GM23248 (cell line): Measurements from ENCODE around the gene PKHD1. TPM values are rescaled to one million over a fixed set of nuclear protein-coding genes. Genes with fewer than 3 reads are reported as not detected.

Experiments
- DNase-seq: peaks from one replicate; pipeline ENCODE4 v3.0.0-alpha.2; 2015
- H2AFZ ChIP-seq: fragments of 200-600 bp; sonication (generic); 2 replicates; pipeline ENCODE4 v1.6.1; 2016; ENCODE audit warnings: antibody characterized with exemption
- H3F3A ChIP-seq: fragments of 200-600 bp; sonication (generic); 2 replicates; pipeline ENCODE4 v1.6.1; 2016; ENCODE audit warnings: mild to moderate bottlenecking, antibody characterized with exemption, mixed run types; ENCODE audit not compliant: insufficient read depth
- H3K27ac ChIP-seq: fragments of 200-600 bp; sonication (generic); 2 replicates; pipeline ENCODE4 v1.5.1; 2016; ENCODE audit warnings: mild to moderate bottlenecking
- H3K27me3 ChIP-seq: fragments of 200-600 bp; sonication (generic); replicated peaks from 2 replicates; pipeline ENCODE4 v1.6.1; 2016; ENCODE audit warnings: mild to moderate bottlenecking; ENCODE audit not compliant: insufficient read depth
- H3K36me3 ChIP-seq: fragments of 200-600 bp; sonication (generic); 2 replicates; pipeline ENCODE4 v1.6.1; 2016; ENCODE audit warnings: low read depth, mild to moderate bottlenecking
- H3K4me1 ChIP-seq: fragments of 200-600 bp; sonication (generic); 2 replicates; pipeline ENCODE4 v1.6.1; 2016; ENCODE audit warnings: mild to moderate bottlenecking; ENCODE audit not compliant: insufficient read depth
- H3K4me2 ChIP-seq: fragments of 200-600 bp; sonication (generic); one replicate; pipeline ENCODE4 v1.6.1; 2016; ENCODE audit warnings: mild to moderate bottlenecking; ENCODE audit not compliant: unreplicated experiment
- H3K4me3 ChIP-seq: fragments of 200-600 bp; sonication (generic); 2 replicates; pipeline ENCODE4 v1.5.1; 2016; ENCODE audit warnings: mild to moderate bottlenecking
- H3K79me2 ChIP-seq: fragments of 200-600 bp; sonication (generic); 2 replicates; pipeline ENCODE4 v1.6.1; 2016; ENCODE audit warnings: mild to moderate bottlenecking; ENCODE audit not compliant: insufficient read depth
- H3K9ac ChIP-seq: fragments of 200-600 bp; sonication (generic); 2 replicates; pipeline ENCODE4 v1.6.1; 2016; ENCODE audit warnings: mild to moderate bottlenecking
- H3K9me2 ChIP-seq: fragments of 200-600 bp; sonication (generic); 2 replicates; pipeline ENCODE4 v1.6.1; 2016; ENCODE audit warnings: mixed run types, mild to moderate bottlenecking, moderate library complexity; ENCODE audit not compliant: insufficient read depth
- H3K9me3 ChIP-seq: fragments of 200-600 bp; sonication (generic); one replicate; pipeline ENCODE4 v1.6.1; 2017; ENCODE audit warnings: low read depth
- H4K20me1 ChIP-seq: fragments of 200-600 bp; sonication (generic); 2 replicates; pipeline ENCODE4 v1.6.0; 2016; ENCODE audit not compliant: insufficient read depth
- EZH2 ChIP-seq: fragments of 200-600 bp; sonication (generic); IDR thresholded peaks from 2 replicates; pipeline ENCODE4 v1.6.1; 2018; ENCODE audit warnings: antibody characterized with exemption, mild to moderate bottlenecking; ENCODE audit not compliant: insufficient read depth, poor library complexity, severe bottlenecking
- EZH2phosphoT487 ChIP-seq: fragments of 200-600 bp; sonication (generic); IDR thresholded peaks from 2 replicates; pipeline ENCODE4 v1.6.1; 2018; ENCODE audit warnings: antibody characterized with exemption, moderate library complexity, mild to moderate bottlenecking, low read depth; ENCODE audit not compliant: insufficient read depth
- WGBS, 2 experiments: methylation state at CpG; one replicate each; pipeline ENCODE4 v1.1.6; 2015 to 2017; ENCODE audit warnings: low lambda C conversion rate in 2 of 2, low coverage in 1 of 2; ENCODE audit errors: missing lambda C conversion rate in 2 of 2; 5-methylcytosine and 5-hydroxymethylcytosine counted together
- in situ Hi-C: fragments of 300-500 bp; cut with MboI; formaldehyde crosslinking; loops from 2 replicates; pipeline ENCODE4 v1.15.0; 2020
- polyA plus RNA-seq: library from polyadenylated mRNA; unstranded; fragments of >200 nt; fragmentation: Nextera tagmentation; extraction: Ambion mirVana; gene quantifications from 2 replicates; pipeline ENCODE4 v1.2.1, GENCODE V29; 2016
- total RNA-seq: library from RNA; depleted of rRNA; stranded (reverse); fragments of >200 nt; shearing (Covaris generic); gene quantifications from 2 replicates; pipeline ENCODE4 v1.2.3, GENCODE V29; 2014

PKHD1 gene
- total and polyA plus RNA-seq, 2 experiments from 2014 or later, result not detected

DNA sequence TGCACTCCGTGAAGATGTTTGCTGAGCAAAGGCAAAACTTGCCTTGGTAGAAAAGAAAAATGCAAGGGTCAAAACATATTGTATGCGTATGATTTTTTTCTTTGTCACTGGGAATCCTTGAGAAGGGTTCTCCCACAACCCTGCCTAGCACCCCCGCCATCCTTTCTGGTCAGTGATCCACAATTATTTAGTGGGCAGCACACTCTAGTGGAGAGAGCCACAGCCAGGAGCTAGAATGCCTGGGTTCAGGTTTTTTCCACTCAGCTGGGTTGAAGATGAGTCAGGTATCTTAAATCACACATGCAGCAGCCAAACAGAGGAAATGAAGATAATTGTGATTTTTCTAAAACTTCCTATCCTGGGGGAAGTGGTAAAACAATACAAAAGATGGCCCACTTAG, 243.1 kb downstream of the PKHD1 start:
- H3K27me3 ChIP-seq, result no peaks in the 10 kb centered on the region
- no peak overlapping the region for H3K4me3 ChIP-seq
- in situ Hi-C loops, result no loop called here
- H3K27ac ChIP-seq, result no peak overlapping the region
- H3K36me3 ChIP-seq, result no peaks in the 10 kb centered on the region
- no peaks in the 10 kb centered on the region for H3K9me2 ChIP-seq
- no peaks in the 10 kb centered on the region for H3K4me1 ChIP-seq
- no peak for DNase-seq
- H3K79me2 ChIP-seq, result no peaks in the 10 kb centered on the region
- TF ChIP-seq EZH2 (no peak), EZH2phosphoT487 (no peak)
- no peaks in the 10 kb centered on the region for H3F3A ChIP-seq
- WGBS, 2 experiments, result 25 to 38% methylated on average over 3 of the region's 3 CpGs
- no peak overlapping the region for H2AFZ ChIP-seq
- no peak overlapping the region for H3K9ac ChIP-seq
- no peaks in the 10 kb centered on the region for H3K9me3 ChIP-seq
- H4K20me1 ChIP-seq, result no peaks in the 10 kb centered on the region
- no peak overlapping the region for H3K4me2 ChIP-seq

DNA sequence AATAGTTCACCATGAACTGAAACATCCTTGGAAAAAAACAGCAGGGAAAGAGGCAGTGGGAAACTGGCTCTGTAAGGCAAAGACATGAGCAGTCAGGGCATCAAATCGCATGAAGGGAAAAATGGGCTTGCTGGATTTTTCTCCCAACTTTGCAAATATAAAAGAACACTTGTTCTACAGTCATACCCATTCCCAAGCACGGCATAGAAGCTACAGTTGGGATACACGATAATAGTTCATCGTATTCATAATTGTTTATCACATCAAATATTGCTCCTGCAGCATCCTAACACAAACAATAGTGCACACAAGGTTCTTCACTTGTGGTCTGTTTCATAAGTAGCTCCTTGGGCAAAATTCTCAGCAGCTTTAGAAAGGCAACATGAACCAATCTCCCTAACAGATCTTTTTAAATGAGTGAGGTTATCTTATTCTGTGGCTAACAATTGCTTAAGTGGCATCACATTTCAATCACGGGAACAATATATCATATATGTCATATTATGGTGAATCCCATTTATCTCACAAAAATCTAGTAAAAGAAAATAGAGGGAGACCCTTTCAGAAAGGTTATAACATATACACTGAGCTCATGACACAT, 243.9 kb downstream of the PKHD1 start:
- no peak overlapping the region for H2AFZ ChIP-seq
- no peaks in the 10 kb centered on the region for H3K4me1 ChIP-seq
- no peaks in the 10 kb centered on the region for H4K20me1 ChIP-seq
- H3F3A ChIP-seq, result no peaks in the 10 kb centered on the region
- in situ Hi-C loops, result no loop called here
- 31 to 33% methylated on average over 5 of the region's 5 CpGs for WGBS, 2 experiments
- H3K9me3 ChIP-seq, result no peaks in the 10 kb centered on the region
- no peak overlapping the region for H3K4me2 ChIP-seq
- H3K4me3 ChIP-seq, result no peak overlapping the region
- H3K79me2 ChIP-seq, result no peaks in the 10 kb centered on the region
- no peaks in the 10 kb centered on the region for H3K36me3 ChIP-seq
- no peak for DNase-seq
- TF ChIP-seq EZH2 (no peak), EZH2phosphoT487 (no peak)
- no peak overlapping the region for H3K9ac ChIP-seq
- no peaks in the 10 kb centered on the region for H3K9me2 ChIP-seq
- no peaks in the 10 kb centered on the region for H3K27me3 ChIP-seq
- H3K27ac ChIP-seq, result no peak overlapping the region

DNA sequence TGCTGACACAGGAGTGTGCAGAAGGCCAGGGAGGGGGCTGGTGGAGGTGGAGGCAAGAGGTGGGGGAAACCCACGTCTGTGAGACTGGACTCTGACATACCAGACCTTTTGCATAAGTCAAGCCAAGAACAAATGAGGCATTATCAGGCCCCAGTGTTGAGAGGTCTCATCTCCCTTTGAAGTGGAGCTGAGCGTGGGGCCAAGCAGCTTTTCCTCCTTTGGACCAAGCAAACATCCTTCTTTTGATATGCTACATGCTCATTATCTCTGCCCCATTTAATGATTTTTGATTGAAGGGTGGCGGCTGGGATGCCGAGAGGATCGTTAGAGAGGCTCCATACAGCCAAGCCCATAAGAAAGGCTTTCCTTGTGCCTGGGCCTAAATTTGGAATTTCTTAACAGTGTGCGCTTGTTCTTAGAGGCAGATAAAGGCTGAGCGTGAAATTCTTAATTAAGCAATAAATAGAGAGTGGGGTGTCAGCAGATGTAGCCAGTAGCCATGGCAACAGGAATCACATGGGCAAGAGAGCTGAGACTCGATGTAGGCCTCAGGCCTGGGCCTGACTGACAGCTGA, 244.5 kb downstream of the PKHD1 start:
- H3K27me3 ChIP-seq, result no peaks in the 10 kb centered on the region
- H3K4me3 ChIP-seq, result no peak overlapping the region
- in situ Hi-C loops, result no loop called here
- no peak for DNase-seq
- no peaks in the 10 kb centered on the region for H3K9me3 ChIP-seq
- H2AFZ ChIP-seq, result no peak overlapping the region
- TF ChIP-seq EZH2, result no peak
- TF ChIP-seq EZH2phosphoT487, result no peak
- H4K20me1 ChIP-seq, result no peaks in the 10 kb centered on the region
- H3F3A ChIP-seq, result no peaks in the 10 kb centered on the region
- no peaks in the 10 kb centered on the region for H3K9me2 ChIP-seq
- no peaks in the 10 kb centered on the region for H3K79me2 ChIP-seq
- no peak overlapping the region for H3K4me2 ChIP-seq
- WGBS, 2 experiments, result 15 to 20% methylated on average over 8 of the region's 8 CpGs
- no peak overlapping the region for H3K27ac ChIP-seq
- H3K4me1 ChIP-seq, result no peaks in the 10 kb centered on the region
- no peaks in the 10 kb centered on the region for H3K36me3 ChIP-seq
- H3K9ac ChIP-seq, result no peak overlapping the region

DNA sequence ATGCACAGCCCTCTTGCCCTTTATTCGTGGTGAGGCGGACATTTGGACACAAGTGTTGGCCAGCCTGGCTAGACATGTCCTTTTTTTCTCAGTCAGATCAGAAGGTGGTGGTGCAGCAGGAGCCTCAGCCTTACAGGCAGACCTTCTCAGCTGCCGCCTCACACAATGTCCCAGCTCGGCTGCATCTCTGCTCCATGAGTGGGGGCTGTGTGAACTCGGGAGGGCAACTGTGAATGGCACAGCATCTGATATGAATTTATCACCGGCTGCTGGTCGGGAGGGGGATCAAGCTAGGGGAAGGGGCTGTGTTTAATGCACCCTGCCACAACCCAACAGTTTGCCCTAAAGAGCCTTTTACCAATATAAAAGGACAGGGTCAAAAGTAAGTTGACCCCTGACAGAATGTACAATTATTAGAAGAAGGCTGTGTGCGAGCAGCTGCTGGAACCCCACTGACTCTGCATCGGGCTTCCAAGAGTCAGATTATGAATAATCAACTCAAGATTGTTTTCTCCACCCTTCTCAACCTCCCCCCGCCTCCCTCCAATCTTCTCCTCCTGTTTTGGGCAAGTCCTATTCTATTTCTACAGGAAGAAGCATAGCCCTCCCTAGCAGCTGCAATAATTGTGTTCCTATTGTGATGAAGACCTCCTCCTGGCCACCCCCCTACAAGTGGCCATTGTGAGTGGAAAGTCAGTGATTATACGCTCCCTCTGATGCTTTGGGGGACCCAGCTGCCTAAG, 245.2 kb downstream of the PKHD1 start:
- no peaks in the 10 kb centered on the region for H3K79me2 ChIP-seq
- H2AFZ ChIP-seq, result no peak overlapping the region
- H3F3A ChIP-seq, result no peaks in the 10 kb centered on the region
- H3K9ac ChIP-seq, result no peak overlapping the region
- H3K9me3 ChIP-seq, result no peaks in the 10 kb centered on the region
- H3K36me3 ChIP-seq, result no peaks in the 10 kb centered on the region
- no peak overlapping the region for H3K4me3 ChIP-seq
- no peaks in the 10 kb centered on the region for H3K4me1 ChIP-seq
- no peaks in the 10 kb centered on the region for H3K9me2 ChIP-seq
- TF ChIP-seq EZH2phosphoT487 (no peak), EZH2 (no peak)
- no peak overlapping the region for H3K27ac ChIP-seq
- H3K27me3 ChIP-seq, result no peaks in the 10 kb centered on the region
- in situ Hi-C loops, result no loop called here
- H4K20me1 ChIP-seq, result no peaks in the 10 kb centered on the region
- 7 to 9% methylated on average over 11 of the region's 11 CpGs for WGBS, 2 experiments
- H3K4me2 ChIP-seq, result no peak overlapping the region
- DNase-seq, result no peak
